LHCN-M2 (cell line): ENCODE results near the gene MPP2. TPM values are rescaled to one million over a fixed set of nuclear protein-coding genes. Genes with fewer than 3 reads are reported as not detected.
"Not testable (repeated sequence)": the region's sequence is repeated elsewhere in the genome, so short reads cannot be mapped to it uniquely, and the experiment has no call there.

Experiments
- DNase-seq: peaks from one replicate; pipeline ENCODE4 v3.0.0-alpha.2; 2012; ENCODE audit warnings: low read depth
- total RNA-seq: library from RNA; depleted of rRNA; stranded (reverse); fragments of >200 nt; gene quantifications from 2 replicates; pipeline ENCODE4 v1.2.3, GENCODE V29; 2014

Gene MPP2
- total RNA-seq, 1 experiment from 2014 or later, result 3.4 TPM

DNA sequence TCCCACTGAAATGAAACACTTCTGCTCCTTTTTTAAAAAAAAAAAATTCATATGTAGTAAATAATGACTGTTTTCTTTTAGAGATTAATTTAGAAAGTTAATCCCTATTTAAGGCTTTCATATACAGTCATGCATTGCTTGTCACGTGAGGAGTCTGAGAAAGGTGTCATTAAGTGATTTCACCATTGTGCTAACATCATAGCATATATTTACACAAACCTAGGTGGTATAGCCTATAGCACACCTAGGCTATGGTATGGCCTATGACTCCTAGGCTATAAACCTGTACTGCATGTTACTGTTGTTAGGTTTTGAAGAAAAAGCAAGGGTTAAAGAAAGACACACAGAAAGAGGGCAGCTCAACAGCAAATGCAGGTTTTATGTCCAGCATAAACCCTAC, 21.3 kb upstream of the MPP2 start:
- no peak for DNase-seq

- DNase-seq, result not testable (repeated sequence)
Observed at GRCh38 chr17:43927929-43928328, 20.6 kb upstream of the MPP2 start.

- DNase-seq, result no peak
Observed at GRCh38 chr17:43927060-43927864, 19.9 kb upstream of the MPP2 start.

DNA sequence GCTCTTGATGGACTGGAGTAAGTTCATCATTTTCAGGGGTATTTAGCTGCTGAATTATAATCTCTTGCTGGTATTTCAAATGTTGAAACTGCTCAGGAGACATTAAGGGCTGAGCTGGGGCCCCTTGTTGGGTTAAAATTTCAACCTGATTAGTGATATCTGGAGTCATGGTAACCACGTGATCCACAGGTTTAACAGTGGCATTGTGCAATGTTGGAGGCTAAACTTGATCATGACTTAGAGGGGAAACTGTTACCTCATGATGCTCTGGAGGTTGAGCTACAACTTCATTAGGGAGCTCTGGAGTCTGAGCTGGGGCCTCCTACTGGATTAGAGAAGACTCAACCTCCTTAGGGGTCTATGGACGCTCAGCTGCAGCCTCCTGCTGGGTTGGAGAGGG, 17.2 kb upstream of the MPP2 start:
- no peak for DNase-seq

- no peak for DNase-seq
Observed at GRCh38 chr17:43920500-43921095, 13.3 kb upstream of the MPP2 start.

DNA sequence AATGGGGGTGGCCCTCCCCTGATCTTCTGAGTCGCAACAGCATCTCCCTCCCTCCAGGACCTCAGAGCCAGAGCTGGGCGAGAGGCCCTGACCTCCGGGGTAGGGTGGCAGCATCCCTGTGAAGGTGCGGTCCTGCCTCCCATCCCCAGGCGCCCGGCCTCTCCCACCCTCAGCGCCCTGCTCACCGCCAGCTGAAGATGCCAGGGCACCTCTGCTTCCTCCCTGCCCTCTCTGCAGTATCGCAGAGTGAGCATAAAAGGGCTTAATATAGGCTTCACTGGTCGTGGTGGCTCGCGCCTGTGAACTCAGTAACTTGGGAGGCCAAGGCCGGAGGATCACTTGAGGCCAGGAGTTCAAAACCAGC, 10.7 kb upstream of the MPP2 start:
- no peak for DNase-seq

DNA sequence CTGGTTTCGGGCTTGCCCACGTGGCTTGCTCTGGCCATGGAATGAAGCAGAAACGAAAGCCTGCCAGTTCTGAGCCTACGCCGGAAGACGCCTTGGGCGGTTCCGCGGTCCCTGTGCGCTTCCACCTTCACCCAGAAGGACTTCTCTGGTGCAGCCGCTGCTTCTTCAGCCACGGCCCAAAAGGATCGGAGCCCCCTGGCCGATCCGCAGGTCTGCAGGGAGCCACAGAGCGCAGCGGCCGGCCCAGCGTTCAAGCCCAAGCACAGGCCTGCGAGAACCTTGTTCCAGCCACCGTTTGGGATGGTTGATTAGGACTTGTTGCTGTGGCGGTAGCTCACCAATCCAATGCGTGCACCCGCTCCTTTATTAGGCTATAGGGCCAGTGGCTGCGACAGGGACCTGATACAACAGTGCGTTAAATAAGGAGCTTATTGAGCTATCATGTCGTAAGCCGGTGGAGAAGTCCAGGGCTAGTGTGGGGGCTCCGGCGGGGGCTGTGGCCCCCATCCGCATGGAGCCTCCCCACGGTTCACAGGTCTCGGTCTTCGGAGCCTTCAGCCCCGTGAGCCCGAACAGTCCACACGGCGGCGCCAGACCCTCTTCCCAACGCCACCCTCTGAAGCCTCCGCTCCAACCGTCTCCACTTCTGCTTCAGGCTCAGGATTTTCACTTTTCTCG, 10.2 kb upstream of the MPP2 start:
- DNase-seq, result no peak

DNA sequence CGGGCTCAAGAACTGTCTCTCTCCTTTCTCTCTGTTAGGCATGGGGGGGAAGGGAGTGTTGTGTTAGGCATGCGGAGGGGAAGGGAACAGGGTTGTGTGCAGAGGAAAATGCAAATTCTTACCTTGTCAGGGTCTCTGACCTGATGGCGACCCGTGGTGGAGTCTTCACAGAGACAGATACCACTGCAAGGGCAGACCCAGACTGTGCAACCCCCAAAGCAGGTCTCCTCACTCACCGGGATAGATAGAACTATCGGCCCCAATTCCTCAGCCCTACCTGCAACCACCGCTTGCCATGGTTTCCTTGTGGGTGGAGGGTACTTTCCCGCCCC, 9.6 kb upstream of the MPP2 start:
- no peak for DNase-seq

GRCh38 chr17:43916385-43916784, 9.0 kb upstream of the MPP2 start:
- no peak for DNase-seq

DNA sequence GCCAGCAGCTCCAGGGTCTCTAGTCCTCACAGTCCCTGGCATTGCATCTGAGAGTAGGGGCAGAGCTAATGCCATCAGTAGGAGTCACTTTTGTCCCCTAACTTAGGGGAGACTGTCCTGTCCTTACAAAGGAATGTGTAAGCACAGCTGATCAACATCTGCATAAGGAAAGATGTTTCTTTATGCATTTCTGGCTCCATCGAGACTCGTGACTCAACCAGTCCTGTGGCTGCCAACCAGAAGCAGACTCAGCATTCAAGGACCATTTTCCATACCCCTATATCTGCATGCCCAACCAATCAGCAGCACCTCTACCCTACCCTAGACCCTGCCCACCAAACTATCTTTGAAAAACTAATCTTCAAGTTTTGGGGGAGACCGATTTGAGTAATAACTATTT, 8.2 kb upstream of the MPP2 start:
- DNase-seq, result no peak

GRCh38 chr17:43914451-43914850, 7.1 kb upstream of the MPP2 start:
- no peak for DNase-seq

DNA sequence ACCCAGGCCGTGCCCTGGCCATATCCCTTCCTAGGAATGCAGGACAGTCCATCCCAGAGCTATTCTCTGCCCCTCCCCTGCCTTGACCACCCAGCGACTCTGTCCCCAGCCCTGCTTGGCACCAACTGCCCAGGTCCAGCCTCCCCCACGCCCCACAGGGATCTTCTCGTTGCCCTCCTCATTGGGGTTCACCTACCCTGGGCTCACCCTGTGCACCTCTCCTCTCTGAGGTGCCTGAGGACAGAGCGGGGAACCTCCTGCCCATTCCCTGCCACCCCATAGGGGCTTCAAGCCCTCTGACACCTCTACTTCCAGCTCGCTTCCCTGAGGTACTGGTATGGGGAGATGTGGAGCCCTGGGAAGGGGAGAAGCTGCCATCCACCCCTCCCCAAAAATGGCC, 6.2 kb upstream of the MPP2 start:
- DNase-seq, result no peak

DNA sequence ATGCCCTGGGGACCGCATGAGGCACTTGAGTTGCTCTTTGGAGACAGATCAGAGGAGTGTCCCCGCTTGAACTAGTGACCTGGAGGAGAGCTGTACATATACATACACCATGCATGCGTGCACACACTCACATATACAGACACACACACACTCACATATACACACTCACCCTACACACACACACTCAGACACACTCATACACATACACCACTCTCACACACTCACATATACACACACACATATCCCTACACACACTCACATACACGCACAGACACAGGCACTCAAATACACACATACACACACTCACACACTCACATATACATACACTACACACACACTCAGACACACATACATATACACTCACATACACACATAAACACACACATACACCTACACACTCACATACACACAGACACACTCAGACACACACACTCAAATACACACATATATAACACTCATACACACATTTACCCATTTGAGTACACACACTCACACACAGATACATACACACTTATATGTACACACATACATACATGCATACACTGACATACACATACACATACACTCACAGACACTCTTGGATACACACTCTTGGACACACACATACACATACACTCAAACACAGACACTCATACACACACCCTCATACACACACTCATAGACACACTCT, 5.4 kb upstream of the MPP2 start:
- DNase-seq, result no peak

GRCh38 chr17:43911904-43912303, 4.6 kb upstream of the MPP2 start:
- no peak for DNase-seq

DNA sequence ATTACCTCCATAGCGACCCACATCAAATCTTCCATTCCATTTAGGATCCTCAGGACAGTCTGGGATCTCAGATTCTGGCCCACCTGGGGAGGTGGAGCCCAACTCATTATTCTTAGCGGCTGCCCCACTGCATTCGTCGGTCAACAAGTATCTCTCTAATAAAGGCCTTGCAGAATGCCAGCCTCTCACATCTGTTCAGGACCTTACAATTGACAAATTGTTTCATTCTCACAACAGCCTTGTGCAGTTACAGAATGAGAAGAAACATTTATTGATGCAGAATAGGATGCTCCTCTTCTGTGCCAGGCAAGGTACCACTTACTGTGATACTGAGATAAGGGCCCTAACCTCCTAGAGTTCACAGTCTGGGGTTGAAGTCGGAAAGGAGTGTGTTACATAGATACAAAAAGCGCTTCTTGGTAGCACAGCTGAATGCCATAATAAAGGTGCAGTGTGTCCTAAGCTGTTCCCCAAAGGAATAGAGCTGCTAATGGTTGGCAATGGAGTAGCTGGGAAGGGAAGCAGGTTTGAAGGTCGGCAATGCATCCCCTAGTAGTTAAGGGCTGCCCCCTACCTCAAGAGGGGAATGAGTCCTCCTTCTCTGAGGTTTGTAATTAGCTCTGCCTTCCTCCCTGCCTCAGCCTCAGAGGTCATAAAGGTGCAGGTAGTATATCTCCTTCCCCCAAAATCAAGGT, 2.3 kb upstream of the MPP2 start:
- DNase-seq, result no peak

GRCh38 chr17:43907998-43908721, 824 bp upstream of the MPP2 start:
- DNase-seq, result peak; percentile 60

DNA sequence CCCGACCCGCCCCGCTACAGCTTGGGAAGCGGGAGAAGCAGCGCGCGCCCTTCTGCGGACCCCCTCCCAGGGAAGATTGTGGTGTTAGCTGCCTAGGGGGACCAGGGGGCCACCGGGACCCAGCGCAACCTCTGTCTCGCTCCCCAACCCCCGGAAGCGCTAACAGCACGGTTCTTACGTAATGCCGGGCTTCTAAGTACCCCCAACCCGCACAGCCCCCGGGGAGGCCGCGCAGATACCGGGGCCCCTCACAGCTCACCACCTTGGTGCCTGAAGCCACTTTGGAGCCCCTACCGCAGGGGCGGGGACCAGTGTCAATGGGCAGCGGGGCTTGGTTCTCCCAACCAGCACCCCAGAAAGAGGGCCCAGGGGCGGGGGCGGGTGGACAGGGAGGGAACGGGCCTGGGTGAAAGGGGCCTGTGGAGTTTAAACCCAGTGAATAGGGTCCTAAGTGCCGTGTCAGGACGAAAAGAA, 348 bp downstream of the MPP2 start:
- no peak for DNase-seq

DNA sequence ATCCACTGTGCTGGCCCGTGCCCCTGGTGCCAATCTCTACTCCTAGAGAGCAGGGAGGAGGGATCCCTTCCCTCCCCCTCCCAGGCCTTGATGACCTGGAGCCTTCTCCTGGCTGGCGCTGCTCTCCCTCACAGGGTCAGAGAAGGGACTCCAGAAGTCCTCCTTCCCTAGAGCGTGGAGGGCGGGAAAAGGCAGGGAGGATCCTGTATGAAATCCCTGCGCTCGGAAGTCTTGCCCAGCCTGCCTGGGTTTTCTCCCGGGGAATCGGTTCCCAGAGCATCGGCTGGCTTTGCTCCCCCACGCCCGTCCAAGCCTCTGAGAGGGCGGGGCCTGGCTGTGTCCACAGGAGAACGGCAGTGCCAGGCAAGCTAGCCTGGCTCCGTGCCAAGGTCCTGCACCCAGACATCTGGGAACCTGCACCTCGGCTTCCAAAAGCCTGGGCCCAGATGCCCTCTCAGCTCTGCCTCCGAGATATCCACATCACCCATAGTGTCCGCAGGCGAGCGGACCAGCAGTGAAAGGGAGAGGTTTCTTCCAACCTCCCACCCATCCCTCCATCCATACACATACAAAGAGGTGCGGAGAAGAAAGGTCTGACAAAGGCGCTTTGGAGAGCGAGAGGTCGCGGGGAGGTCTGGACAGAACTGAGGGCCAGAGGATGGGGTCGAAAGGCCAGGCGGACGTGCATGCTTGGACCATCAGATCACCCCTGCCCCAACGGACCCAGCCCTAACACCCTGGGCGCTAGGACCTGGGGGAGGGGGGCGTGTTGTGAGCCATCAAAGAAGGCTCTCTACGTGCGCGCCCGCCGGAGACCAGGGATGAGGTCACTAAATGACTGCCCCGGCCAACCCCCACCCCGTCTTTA, 1.1 kb downstream of the MPP2 start:
- DNase-seq, result peak; percentile 53

DNA sequence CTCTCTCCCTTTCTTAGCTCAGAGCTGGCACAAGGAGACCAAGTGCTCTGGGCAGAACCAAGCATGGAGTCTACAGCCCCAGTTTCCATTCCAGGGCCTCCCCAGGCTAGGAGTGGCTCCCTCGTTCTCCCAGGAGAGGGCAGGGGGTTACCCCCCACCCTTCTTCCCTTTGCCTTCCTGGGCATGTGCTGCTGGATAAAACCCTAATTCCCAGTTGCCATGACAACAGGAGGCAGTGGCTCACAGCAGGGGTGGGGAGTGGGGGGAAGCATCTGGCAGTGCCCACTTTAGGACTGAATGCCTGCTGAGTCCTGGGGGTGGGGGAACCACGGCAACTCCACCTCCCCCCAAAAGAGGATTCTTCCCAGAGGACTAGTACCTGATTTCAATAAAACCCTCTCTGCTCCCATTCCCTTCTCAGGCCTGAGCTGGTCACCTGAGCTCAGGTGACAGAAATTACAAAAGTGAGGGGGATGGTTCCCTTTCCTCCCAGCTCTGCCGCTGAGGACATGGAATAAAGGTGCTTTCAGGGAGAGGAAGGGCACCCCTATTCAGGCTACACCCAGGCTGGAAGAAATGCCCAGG, 1.8 kb downstream of the MPP2 start:
- DNase-seq, result no peak
